ENCODE data around the gene DHRSX. TPM values are rescaled to one million over a fixed set of nuclear protein-coding genes. Genes with fewer than 3 reads are reported as not detected.

Gene DHRSX
- total RNA-seq, 1 donor from 2014 or later = 30.4 TPM

DNA sequence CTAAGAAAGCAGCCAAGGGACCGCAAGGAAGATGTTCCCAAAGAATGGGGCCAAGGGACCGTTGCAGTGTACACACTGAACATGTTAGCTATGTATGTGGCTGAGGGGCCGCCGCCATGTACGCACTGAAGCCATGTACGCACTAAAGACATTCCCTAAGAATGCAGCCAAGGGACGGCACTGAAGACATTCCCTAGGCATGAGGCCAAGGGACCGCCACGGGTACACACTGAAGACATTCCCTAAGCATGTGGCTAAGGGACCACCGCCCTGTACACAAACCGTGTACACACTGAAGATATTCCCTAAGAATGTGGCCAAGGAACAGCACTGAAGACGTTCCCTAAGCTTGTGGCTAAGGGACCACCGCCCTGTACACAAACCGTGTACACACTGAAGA lies 54.0 kb downstream of the DHRSX start:
- Mint-ChIP-seq H3K4me3 (ENCODE audit: unreplicated experiment) (no peak overlapping the region), H3K4me1 (ENCODE audit: low read depth, unreplicated experiment) (peaks cover 10% of the 10 kb centered on the region), H3K36me3 (ENCODE audit: low read depth, unreplicated experiment) (peaks cover 12% of the 10 kb centered on the region), H3K27me3 (ENCODE audit: low read depth, unreplicated experiment) (no peaks in the 10 kb centered on the region), H3K27ac (ENCODE audit: unreplicated experiment) (no peak overlapping the region), H3K9me3 (ENCODE audit: unreplicated experiment) (peaks cover 3% of the 10 kb centered on the region)
- no peak overlapping the region for H3K4me2 ChIP-seq (ENCODE audit: low read length)
- H4K20me1 ChIP-seq (ENCODE audit: insufficient read depth, low read length) = peaks cover 13% of the 10 kb centered on the region
- FAIRE-seq (no peak), DNase-seq (ENCODE audit: low read depth) (no peak)
- peaks cover 4% of the 10 kb centered on the region for H3K4me1 ChIP-seq (ENCODE audit: insufficient read depth, low read length)
- no peak overlapping the region for H2AFZ ChIP-seq (ENCODE audit: low read depth, low read length)
- H3K9me3 ChIP-seq (ENCODE audit: insufficient read depth, low read depth, low read length) = no peaks in the 10 kb centered on the region
- H3K27me3 ChIP-seq (ENCODE audit: insufficient read depth, low read length) = no peaks in the 10 kb centered on the region
- TF ChIP-seq EZH2 (IDR thresholded peaks at IDR 0.05; ENCODE audit: insufficient read depth, low read length) = no peak
- TF ChIP-seq, protein P1, sequence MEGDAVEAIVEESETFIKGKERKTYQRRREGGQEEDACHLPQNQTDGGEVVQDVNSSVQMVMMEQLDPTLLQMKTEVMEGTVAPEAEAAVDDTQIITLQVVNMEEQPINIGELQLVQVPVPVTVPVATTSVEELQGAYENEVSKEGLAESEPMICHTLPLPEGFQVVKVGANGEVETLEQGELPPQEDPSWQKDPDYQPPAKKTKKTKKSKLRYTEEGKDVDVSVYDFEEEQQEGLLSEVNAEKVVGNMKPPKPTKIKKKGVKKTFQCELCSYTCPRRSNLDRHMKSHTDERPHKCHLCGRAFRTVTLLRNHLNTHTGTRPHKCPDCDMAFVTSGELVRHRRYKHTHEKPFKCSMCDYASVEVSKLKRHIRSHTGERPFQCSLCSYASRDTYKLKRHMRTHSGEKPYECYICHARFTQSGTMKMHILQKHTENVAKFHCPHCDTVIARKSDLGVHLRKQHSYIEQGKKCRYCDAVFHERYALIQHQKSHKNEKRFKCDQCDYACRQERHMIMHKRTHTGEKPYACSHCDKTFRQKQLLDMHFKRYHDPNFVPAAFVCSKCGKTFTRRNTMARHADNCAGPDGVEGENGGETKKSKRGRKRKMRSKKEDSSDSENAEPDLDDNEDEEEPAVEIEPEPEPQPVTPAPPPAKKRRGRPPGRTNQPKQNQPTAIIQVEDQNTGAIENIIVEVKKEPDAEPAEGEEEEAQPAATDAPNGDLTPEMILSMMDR (IDR thresholded peaks at IDR 0.05; ENCODE audit: insufficient read depth, low read depth, low read length) = no peak
- no peak overlapping the region for H3K9ac ChIP-seq (ENCODE audit: low read length)
- no peak overlapping the region for H3K27ac ChIP-seq (ENCODE audit: low read depth, low read length)
- peaks cover 2% of the 10 kb centered on the region for H3K36me3 ChIP-seq (ENCODE audit: insufficient read depth, low read length)
- H3K4me3 ChIP-seq (ENCODE audit: insufficient read depth, low read depth, low read length) = no peak overlapping the region
- peaks cover 21% of the 10 kb centered on the region for H3K79me2 ChIP-seq (ENCODE audit: insufficient read depth, low read length)

DNA sequence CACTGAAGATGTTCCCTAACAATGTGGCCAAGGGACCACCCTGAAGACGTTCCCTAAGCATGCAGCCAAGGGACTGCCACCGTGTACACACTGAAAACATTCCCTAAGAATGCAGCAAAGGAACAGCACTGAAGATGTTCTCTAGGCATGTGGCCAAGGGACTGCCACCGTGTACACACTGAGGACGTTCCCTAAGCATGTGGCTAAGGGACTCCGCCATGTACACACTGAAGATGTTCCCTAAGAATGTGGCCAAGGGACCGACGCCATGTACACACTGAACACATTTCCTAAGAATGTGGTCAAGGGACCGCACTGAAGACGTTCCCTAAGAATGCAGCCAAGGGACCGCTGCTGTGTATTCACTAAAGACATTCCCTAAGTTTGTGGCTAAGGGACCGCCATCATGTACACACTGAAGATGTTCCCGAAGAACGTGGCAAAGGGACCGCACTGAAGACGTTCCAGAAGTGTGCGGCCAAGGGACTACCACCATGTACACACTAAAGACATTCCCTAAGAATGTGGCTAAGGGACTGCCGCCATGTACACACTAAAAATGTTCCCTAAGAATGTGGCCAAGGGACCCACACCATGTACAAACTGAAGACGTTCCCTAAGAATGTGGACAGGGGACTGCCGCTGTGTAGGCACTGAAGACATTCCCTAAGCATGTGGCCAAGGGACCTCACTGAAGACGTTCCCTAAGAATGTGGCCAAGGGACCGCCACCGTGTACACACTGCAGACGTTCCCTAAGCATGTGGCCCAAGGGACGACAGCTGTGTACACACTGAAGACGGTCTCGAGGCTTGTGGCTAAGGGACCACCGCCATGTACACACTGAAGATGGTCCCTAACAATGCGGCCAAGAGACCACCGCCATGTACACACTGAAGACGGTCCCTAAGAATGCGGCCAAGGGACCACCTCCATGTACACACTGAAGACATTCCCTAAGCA lies 54.8 kb downstream of the DHRSX start:
- Histone ChIP-seq H3K4me3 (ENCODE audit: insufficient read depth, low read depth, low read length) (no peak overlapping the region), H3K4me1 (ENCODE audit: insufficient read depth, low read length) (no peaks in the 10 kb centered on the region), H3K79me2 (ENCODE audit: insufficient read depth, low read length) (peaks cover 20% of the 10 kb centered on the region), H3K27me3 (ENCODE audit: insufficient read depth, low read length) (no peaks in the 10 kb centered on the region), H3K9me3 (ENCODE audit: insufficient read depth, low read depth, low read length) (no peaks in the 10 kb centered on the region), H3K9ac (ENCODE audit: low read length) (no peak overlapping the region), H2AFZ (ENCODE audit: low read depth, low read length) (no peak overlapping the region), H3K4me2 (ENCODE audit: low read length) (no peak overlapping the region), H3K27ac (ENCODE audit: low read depth, low read length) (no peak overlapping the region), H4K20me1 (ENCODE audit: insufficient read depth, low read length) (peaks cover 12% of the 10 kb centered on the region), H3K36me3 (ENCODE audit: insufficient read depth, low read length) (peaks cover 4% of the 10 kb centered on the region)
- Mint-ChIP-seq H3K4me3 (ENCODE audit: unreplicated experiment) (no peak overlapping the region), H3K27ac (ENCODE audit: unreplicated experiment) (no peak overlapping the region), H3K4me1 (ENCODE audit: low read depth, unreplicated experiment) (peaks cover 4% of the 10 kb centered on the region), H3K36me3 (ENCODE audit: low read depth, unreplicated experiment) (peaks cover 17% of the 10 kb centered on the region), H3K27me3 (ENCODE audit: low read depth, unreplicated experiment) (no peaks in the 10 kb centered on the region), H3K9me3 (ENCODE audit: unreplicated experiment) (peaks cover 3% of the 10 kb centered on the region)
- no peak for TF ChIP-seq EZH2 (IDR thresholded peaks at IDR 0.05; ENCODE audit: insufficient read depth, low read length)
- TF ChIP-seq, protein P1 (IDR thresholded peaks at IDR 0.05; ENCODE audit: insufficient read depth, low read depth, low read length) = no peak
- DNase-seq (ENCODE audit: low read depth) (no peak), FAIRE-seq (no peak)

DNA sequence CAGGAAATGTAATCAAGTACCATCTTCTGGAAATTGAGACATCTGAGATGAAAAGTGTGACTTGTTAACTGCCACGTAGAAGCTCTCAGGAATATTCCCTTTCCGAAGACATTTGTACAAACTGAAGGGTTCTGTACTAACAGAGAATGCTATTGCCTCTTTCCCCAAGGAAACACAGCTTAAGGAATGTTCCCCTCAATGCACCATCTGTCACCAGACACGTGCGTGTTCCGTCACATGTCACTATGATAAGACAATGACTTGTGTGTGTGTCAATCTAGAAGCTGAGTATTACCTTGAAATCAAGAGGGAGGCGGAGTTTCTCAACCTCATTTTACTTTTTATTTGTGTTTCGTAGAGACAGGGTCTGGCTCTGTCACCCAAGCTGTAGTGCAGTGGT lies 58.1 kb downstream of the DHRSX start:
- TF ChIP-seq, protein P1 (IDR thresholded peaks at IDR 0.05; ENCODE audit: insufficient read depth, low read depth, low read length) = no peak
- TF ChIP-seq EZH2 (IDR thresholded peaks at IDR 0.05; ENCODE audit: insufficient read depth, low read length) = no peak
- peaks cover 2% of the 10 kb centered on the region for H3K4me1 Mint-ChIP-seq (ENCODE audit: low read depth, unreplicated experiment)
- H3K9me3 ChIP-seq (ENCODE audit: insufficient read depth, low read depth, low read length) = peaks cover 3% of the 10 kb centered on the region
- no peak overlapping the region for H3K4me3 Mint-ChIP-seq (ENCODE audit: unreplicated experiment)
- no peak overlapping the region for H3K9ac ChIP-seq (ENCODE audit: low read length)
- H3K27ac Mint-ChIP-seq (ENCODE audit: unreplicated experiment) = no peak overlapping the region
- H2AFZ ChIP-seq (ENCODE audit: low read depth, low read length) = no peak overlapping the region
- peaks cover 32% of the 10 kb centered on the region for H3K36me3 Mint-ChIP-seq (ENCODE audit: low read depth, unreplicated experiment)
- H3K27me3 Mint-ChIP-seq (ENCODE audit: low read depth, unreplicated experiment) = no peaks in the 10 kb centered on the region
- H3K4me3 ChIP-seq (ENCODE audit: insufficient read depth, low read depth, low read length) = no peak overlapping the region
- DNase-seq (ENCODE audit: low read depth) (no peak), FAIRE-seq (no peak)
- H3K79me2 ChIP-seq (ENCODE audit: insufficient read depth, low read length) = peaks cover 20% of the 10 kb centered on the region
- H4K20me1 ChIP-seq (ENCODE audit: insufficient read depth, low read length) = peaks cover 12% of the 10 kb centered on the region
- no peaks in the 10 kb centered on the region for H3K27me3 ChIP-seq (ENCODE audit: insufficient read depth, low read length)
- H3K4me2 ChIP-seq (ENCODE audit: low read length) = no peak overlapping the region
- H3K9me3 Mint-ChIP-seq (ENCODE audit: unreplicated experiment) = peaks cover 14% of the 10 kb centered on the region
- H3K36me3 ChIP-seq (ENCODE audit: insufficient read depth, low read length) = peaks cover 6% of the 10 kb centered on the region
- no peaks in the 10 kb centered on the region for H3K4me1 ChIP-seq (ENCODE audit: insufficient read depth, low read length)
- H3K27ac ChIP-seq (ENCODE audit: low read depth, low read length) = no peak overlapping the region
